CD4-positive, alpha-beta T cell treated with Interleukin-10 for 1 hour (primary cell): ENCODE results near the gene KDSR.
"Not testable (repeated sequence)": the region's sequence is repeated elsewhere in the genome, so short reads cannot be mapped to it uniquely, and the experiment has no call there.

Experiments
- DNase-seq: peaks from one replicate; pipeline ENCODE4 v3.0.0-alpha.2; 2020

The KDSR gene

DNA sequence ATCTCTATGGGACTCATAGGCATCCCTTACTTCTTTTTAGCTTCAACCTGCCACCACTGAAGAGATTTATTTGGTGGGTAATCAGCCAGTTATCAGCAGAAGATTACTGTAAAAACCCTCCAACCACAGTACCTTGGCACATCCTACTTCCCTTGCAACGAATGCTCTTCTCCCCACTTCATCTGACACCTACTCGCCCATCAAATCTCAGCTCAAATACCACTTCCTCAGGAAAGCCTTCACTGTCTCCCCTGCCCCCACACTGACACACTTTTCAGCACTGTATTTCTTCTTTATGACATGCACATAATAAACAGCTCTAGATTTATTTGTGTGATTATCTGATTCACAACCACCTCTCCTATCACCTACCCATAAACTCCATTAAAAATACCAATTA, 3.1 kb downstream of the KDSR start:
- peak; percentile 68 for DNase-seq

DNA sequence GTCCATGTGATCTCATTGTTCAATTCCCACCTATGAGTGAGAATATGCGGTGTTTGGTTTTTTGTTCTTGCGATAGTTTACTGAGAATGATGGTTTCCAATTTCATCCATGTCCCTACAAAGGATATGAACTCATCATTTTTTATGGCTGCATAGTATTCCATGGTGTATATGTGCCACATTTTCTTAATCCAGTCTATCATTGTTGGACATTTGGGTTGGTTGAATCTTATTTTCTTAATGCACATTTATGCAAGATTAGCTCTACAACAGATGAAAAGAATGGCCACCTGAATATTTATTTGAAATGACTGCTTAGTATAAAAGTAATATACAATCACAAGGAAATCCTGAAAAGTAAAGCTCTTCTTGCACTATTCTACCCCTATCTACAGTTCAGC, 3.6 kb downstream of the KDSR start:
- not testable (repeated sequence) for DNase-seq

GRCh38 chr18:63356272-63356896, 10.6 kb downstream of the KDSR start:
- DNase-seq = no peak

DNA sequence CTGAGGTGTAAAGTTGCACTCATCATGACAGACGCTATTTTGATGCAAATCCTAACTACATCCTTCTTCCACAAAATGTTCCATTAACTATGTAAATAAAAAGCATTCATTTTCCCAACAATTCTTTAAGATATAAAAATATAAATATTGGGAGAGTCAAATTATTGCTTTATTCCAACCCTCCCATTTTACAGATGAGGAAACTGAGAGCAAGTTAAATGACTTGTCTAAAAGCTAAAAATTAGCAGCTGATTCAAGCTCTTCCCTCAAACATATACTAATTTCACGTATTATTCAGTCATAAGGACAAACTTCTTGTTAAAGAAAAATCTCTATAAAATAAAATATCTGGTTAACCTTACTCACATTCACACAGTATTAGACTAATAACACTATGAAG, 16.8 kb downstream of the KDSR start:
- DNase-seq = no peak

DNA sequence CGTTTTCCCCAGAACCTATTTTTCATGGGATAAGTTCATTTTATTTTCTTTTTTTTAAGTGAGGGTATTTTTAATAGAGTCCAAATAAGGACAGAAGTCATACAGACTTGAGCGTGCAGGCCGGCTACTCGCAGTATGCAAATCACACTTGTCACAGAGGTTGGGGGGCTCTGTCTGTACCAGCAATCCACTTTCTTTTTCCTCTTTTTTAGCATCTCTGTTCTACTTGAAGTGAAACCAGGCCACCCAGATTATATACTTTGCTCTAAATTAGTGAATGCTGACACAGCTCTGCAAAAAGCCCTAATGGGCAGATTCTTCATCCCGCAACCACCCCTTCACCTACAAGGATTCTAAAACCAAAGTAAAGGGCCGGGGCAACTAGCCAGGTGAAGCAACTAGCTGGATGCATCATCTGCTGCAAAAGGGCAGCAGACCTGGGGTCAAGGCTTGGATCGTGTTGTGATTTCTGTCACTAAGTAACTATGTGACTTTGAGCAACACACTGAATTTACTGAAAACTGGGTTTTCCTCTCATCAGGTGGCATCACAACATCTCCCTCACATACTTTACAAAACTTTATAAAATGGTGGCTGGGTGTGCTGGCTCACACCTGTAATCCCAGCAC, 18.4 kb downstream of the KDSR start:
- no peak for DNase-seq

DNA sequence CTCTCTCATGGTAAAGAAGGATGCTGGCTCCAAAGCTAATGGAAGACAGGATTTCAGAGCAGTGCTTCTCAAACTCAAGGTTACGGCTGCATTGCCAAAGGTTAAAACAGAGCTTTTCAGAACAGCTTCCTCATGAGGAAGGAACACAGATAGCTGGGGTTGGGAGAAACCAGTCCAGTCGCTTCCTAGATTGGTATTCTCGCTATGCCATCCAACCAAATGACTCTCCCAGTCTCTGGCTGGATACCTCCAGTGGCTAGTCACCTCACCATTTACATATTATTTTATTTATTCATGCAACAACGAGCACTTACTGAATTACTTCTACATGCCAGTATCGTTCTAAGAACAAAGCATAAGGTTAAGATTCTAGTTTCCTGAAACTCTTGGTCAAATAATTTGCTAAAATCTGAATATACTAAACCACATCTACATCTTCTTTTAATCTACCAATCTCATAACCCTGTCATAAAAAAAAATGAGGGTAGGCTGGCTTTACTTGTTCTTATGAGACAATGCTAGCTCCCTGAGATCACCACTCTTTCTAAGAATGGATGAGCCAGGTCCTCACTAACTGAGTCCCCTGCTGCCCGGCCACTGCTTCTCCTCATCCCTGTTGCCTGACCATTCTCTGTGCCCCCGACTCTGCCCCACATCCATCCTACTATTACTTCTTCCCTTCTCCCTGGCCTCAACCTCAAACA, 20.4 kb downstream of the KDSR start:
- DNase-seq = no peak

GRCh38 chr18:63346031-63346430, 21.0 kb downstream of the KDSR start:
- DNase-seq = no peak

DNA sequence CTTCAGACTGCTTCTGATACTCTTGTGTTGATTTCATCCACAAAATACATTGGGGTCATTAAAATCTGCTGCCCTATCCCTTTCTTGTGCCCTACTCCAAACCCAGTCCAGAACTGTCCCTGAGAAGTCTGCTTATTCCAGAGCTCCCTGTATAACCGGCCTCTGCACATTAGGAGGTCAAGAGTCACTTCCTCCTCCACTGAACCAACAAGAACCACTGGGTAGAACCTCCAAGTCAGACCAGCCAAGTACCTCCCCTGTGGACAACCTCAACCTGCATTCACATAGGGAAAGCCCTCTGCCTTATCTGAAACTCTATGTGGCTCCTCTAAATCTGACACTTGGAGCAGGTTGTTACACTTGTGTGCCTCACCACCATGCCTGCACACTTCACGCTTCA, 22.1 kb downstream of the KDSR start:
- DNase-seq = no peak

- no peak for DNase-seq
These were observed 22.7 kb downstream of the KDSR start for GRCh38 chr18:63344263-63344662.

DNA sequence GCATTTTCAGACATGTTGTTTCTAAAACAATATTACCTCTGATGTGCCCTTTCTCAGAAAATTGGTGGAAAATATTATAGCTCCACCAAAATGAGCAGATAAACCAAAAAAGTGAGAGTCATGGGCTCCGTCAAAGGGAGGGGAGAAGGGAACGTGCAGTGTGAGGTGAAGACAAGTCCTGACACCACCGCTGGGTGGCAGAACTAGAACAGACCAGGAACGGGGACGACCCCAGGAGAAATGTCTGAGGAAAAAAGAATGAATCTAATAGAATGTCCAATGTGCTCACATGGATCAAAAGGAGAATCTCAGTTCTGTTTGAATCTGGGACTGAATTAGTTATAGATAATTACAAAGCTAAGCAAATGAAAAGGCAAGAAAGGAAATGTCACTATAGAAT, 24.8 kb downstream of the KDSR start:
- DNase-seq = peak; percentile 43

DNA sequence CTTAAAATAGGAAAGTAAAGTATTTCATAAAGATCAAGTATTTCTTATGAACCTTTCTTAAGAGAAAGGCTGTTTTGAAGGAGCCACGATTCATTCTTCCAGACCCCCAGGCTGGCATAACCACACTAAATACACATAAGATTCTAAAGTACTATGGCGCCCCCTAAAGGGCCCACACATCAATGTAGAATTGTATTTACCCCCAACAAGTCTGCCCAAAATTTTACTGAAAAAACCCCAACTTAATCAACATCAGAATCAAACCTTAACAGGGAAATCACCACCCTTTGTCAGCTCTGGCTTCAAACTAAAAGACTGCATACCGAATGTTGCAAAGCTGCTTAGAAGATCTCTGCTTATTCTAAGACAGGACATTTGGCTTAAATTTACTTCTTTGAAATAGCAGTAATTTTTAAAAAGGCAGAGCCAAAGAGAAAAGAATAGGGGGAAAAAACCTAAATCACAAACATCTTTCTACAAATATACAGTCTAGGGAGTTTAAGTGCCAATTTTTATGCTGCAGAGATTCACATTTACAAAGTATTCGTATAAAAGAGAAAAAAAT, 27.0 kb downstream of the KDSR start:
- DNase-seq = peak; percentile 66

DNA sequence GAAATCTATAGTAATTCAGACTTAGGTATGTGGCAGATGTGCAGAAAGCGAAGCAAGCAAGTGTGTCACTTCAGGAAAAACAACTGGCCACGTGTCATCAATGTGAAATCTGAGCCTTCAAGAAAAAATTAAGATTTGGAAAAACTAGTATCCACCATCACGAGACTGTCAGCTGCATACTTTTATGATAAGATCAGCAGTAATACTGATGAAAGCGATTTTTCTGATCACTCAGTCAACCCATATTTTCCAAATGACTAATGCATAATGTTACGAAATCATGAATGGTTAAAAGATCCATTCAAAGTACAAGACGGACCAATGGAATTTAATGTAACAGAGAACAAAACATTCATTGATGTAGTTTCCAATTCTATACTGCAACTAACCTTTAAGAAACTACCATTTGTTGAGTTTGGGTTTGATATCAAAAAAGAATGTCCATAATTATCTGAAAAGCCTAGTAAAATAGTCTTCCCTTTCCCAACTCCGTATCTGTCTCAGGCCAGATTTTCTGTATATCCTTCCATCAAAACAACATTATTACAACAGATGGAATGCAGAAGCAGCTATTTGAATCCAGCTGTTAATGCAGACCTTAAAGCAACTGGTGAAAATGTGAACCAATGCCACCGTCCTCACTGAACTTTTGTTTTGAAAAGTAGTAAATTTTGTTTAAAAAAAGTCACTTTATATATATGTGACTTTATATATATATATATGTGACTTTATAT, 30.5 kb downstream of the KDSR start:
- no peak for DNase-seq

GRCh38 chr18:63331105-63331504, 35.9 kb downstream of the KDSR start:
- DNase-seq = no peak

- no peak for DNase-seq
These were observed 37.4 kb downstream of the KDSR start for GRCh38 chr18:63329431-63330145.

DNA sequence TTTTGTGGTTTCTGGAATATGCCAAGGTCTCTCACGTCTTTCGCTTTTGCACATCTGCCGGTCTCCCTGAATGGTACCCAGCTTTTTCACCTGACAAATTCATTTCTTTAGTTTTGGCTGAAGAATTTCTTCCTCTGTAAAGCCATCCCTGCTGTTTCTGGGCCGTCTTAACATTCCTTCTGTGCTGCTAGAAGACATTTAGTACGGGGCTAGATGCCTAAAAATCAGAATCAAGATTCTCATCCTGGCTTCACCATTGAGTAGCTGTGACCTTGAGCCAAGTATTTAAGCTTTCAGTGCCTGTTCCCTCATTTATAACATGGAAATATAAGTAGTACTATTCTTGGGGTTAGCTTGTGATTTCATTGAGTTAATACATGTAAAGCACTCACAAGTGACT, 41.0 kb downstream of the KDSR start:
- DNase-seq = no peak

DNA sequence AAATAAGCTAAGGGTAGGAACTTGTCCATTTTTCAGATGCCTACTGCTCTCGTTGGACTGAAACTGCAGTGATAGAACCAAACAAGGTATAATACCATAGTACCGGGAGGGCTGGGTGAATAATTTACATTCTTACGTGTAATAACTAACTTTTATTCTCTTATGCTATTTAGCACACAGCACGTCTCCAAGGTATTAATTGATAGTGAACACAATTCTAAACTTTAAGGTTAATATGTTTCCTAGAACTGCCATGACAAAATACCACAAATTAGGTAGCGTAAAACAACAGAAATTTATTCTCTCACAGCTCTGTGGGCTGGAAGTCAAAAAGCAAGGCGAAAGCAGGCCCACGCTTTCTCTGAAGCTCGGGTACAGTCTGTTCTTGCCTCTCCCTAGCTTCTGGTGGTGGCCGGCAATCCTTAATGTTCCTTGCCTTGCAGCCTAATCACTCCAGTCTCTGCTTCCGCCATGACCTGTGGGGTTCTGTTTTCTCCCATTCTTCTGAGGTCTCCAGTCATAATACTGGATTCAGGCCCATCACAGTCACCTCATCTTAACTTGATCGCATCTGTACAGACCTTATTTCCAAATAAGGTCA, 41.8 kb downstream of the KDSR start:
- no peak for DNase-seq

DNA sequence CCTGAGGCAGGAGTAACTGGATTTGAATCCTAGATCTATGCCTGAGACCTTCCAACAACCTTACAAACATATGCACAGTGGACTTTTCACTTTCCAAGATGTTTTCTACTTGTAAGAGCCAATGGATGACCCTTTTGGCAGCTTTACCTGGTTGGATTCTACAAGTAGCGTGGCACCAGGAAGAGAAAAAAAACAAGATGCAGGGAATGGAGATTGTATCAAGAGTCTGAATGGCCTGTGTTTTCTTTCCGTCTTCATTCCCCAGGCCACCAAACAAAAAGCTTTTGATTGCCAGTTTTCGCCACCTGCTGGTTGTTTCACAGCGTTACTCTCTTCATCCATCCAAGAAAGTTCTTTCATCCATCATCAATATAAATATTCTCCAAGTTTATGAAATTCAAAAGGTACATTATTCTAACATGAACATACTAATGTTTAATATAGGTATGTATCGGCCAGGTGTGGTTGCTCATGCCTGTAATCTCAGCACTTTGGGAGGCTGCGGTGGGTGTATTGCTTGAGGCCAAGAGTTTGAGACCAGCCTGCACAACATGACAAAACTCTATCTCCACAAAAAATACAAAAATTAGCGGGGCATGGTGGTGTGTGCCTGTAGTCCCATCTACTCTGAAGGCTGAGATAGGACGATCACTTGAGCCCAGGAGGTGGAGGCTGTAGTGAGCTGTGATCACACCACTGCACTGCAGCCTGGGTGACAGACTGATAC, 43.9 kb downstream of the KDSR start:
- peak; percentile 75 for DNase-seq

- DNase-seq = no peak
These were observed 44.8 kb downstream of the KDSR start for GRCh38 chr18:63322206-63322605.

DNA sequence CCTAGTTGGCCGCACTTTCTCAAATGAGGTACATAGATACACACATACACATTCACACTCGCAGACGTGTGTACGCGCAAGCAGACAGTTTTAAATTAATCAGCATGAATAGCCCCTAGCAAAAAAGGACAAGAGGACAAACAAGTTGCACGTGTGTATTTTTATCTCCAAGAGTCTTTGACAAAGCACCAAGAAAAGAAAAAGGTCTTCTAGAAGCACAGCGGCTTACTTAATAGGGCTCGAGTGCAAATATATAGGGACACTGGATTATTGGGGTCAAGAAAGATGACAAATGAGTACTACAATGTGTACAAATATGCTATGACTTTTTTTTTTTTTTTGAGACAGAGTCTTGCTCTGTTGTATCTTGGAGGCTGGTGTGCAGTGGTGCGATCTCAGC, 45.7 kb downstream of the KDSR start:
- no peak for DNase-seq

DNA sequence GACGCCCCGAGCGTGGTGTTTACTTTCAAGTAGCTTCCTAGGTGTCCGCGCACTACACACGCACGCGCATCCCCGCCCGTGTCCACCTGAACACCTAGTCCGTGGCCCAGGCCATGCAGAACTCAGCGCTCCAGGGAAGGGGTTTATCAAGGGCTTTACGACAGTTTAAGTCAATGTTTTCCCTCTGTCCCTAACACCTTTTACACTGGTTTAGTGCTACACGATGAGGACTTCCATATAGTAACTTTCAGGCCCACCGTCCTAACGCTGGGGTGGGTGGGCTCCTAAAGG, 46.1 kb downstream of the KDSR start:
- DNase-seq = no peak

- peak; percentile 92 for DNase-seq
These were observed 46.7 kb downstream of the KDSR start for GRCh38 chr18:63320123-63320974.
